Activated CD8-positive, alpha-beta T cell treated with anti-CD3 and anti-CD28 coated beads for 36 hours (primary cell): Measurements from ENCODE around the gene PTBP3. TPM values are rescaled to one million over a fixed set of nuclear protein-coding genes. Genes with fewer than 3 reads are reported as not detected.
"Not testable (repeated sequence)": the region's sequence is repeated elsewhere in the genome, so short reads cannot be mapped to it uniquely, and the experiment has no call there.

Experiments
- ATAC-seq: fragments of 200-7000 bp; cut with Tn5 transposase; one replicate; pipeline ENCODE4 v1.10.0; 2021; ENCODE audit warnings: mild to moderate bottlenecking, moderate library complexity
- CTCF ChIA-PET: fragments of 350-600 bp; sonication (Branson Sonifier 250); formaldehyde crosslinking; loops from one replicate; lab custom pipeline; 2021; ENCODE audit warnings: antibody characterized with exemption; lab: Charles Lee
- POLR2A ChIA-PET: fragments of 350-600 bp; sonication (Branson Sonifier 250); formaldehyde crosslinking; loops from one replicate; lab custom pipeline; 2021; ENCODE audit warnings: antibody characterized with exemption; lab: Charles Lee
- DNase-seq: peaks from one replicate; pipeline ENCODE4 v3.0.0-alpha.2; 2020
- H3K27ac Mint-ChIP-seq: one replicate; pipeline ENCODE4 v1.8.0; 2021; ENCODE audit warnings: mild to moderate bottlenecking, mixed read lengths
- H3K27me3 Mint-ChIP-seq: one replicate; pipeline ENCODE4 v1.8.0; 2021; ENCODE audit warnings: mixed read lengths
- H3K36me3 Mint-ChIP-seq: one replicate; pipeline ENCODE4 v1.8.0; 2021; ENCODE audit warnings: low read depth, mixed read lengths
- H3K4me1 Mint-ChIP-seq: one replicate; pipeline ENCODE4 v1.8.0; 2021; ENCODE audit warnings: low read depth, mixed read lengths
- H3K4me3 Mint-ChIP-seq: one replicate; pipeline ENCODE4 v1.8.0; 2021; ENCODE audit warnings: mild to moderate bottlenecking, moderate library complexity, mixed read lengths
- H3K9me3 Mint-ChIP-seq: one replicate; pipeline ENCODE4 v1.8.0; 2021; ENCODE audit warnings: mixed read lengths
- CTCF ChIP-seq: fragments of 200-600 bp; IDR thresholded peaks from one replicate; pipeline ENCODE4 v1.8.0; 2022; ENCODE audit warnings: antibody characterized with exemption, mild to moderate bottlenecking
- intact Hi-C: fragments of 100-400 bp; cut with micrococcal nuclease; formaldehyde crosslinking; loops from one replicate; pipeline ENCODE4 v1.10.0; 2022
- total RNA-seq, 2 experiments: library from RNA; stranded (reverse); gene quantifications; one replicate each; pipeline ENCODE4 v1.2.3, GENCODE V29; 2021

Gene PTBP3
- total RNA-seq, 2 experiments from 2014 or later, result 108 to 120 TPM

GRCh38 chr9:112367465-112367864, 34.0 kb upstream of the PTBP3 start:
- ATAC-seq (no peak), DNase-seq (no peak)
- H3K4me3 Mint-ChIP-seq, result no peak overlapping the region
- H3K27me3 Mint-ChIP-seq, result peaks cover 2% of the 10 kb centered on the region
- ChIA-PET CTCF (interaction anchor here (0.7 to 2.2 kb wide), 5 partner anchors 12 to 1567 kb away, joined by 3 to 16 read pairs (median 3); partner anchors contain the start of gene HSDL2), POLR2A (interaction anchor here (0.6 to 2.2 kb wide), 5 partner anchors 11 to 274 kb away, joined by 3 to 6 read pairs (median 3); partner anchors contain the start of gene HSDL2)
- no peak overlapping the region for H3K27ac Mint-ChIP-seq
- no peaks in the 10 kb centered on the region for H3K36me3 Mint-ChIP-seq
- intact Hi-C loops, result no loop called here
- peaks cover 13% of the 10 kb centered on the region for H3K9me3 Mint-ChIP-seq
- H3K4me1 Mint-ChIP-seq, result no peaks in the 10 kb centered on the region
- no peak for TF ChIP-seq CTCF

GRCh38 chr9:112366591-112366990, 33.2 kb upstream of the PTBP3 start:
- Mint-ChIP-seq H3K9me3 (peaks cover 13% of the 10 kb centered on the region), H3K36me3 (no peaks in the 10 kb centered on the region), H3K4me3 (no peak overlapping the region), H3K4me1 (peaks cover 2% of the 10 kb centered on the region), H3K27me3 (peaks cover 2% of the 10 kb centered on the region), H3K27ac (no peak overlapping the region)
- no peak for ATAC-seq
- DNase-seq, result no peak
- TF ChIP-seq CTCF, result no peak
- CTCF ChIA-PET, result interaction anchor here (0.7 to 2.2 kb wide), 5 partner anchors 13 to 1568 kb away, joined by 3 to 16 read pairs (median 3); partner anchors contain the start of gene HSDL2
- POLR2A ChIA-PET, result interaction anchor here (0.9 to 2.2 kb wide), 4 partner anchors 11 to 273 kb away, joined by 3 to 6 read pairs (median 3); partner anchors contain the start of gene HSDL2
- intact Hi-C loops, result no loop called here

GRCh38 chr9:112365257-112365656, 31.8 kb upstream of the PTBP3 start:
- intact Hi-C loops, DNase-seq, H3K36me3 Mint-ChIP-seq, H3K27me3 Mint-ChIP-seq, H3K4me3 Mint-ChIP-seq, ATAC-seq, H3K4me1 Mint-ChIP-seq, H3K27ac Mint-ChIP-seq: not testable (repeated sequence)
- CTCF ChIA-PET, result interaction anchor here (1.0 to 2.2 kb wide), 3 partner anchors 12 to 277 kb away, joined by 3 to 16 read pairs (median 3); no protein-coding TSS in a partner anchor
- H3K9me3 Mint-ChIP-seq, result peaks cover 10% of the 10 kb centered on the region
- POLR2A ChIA-PET, result interaction anchor here (2.2 kb wide), 1 partner anchor 15 kb away, joined by 6 read pairs; the partner anchor contains the start of gene HSDL2

GRCh38 chr9:112364761-112365160, 31.3 kb upstream of the PTBP3 start:
- intact Hi-C loops, result no loop called here
- POLR2A ChIA-PET, result no interaction called here
- Mint-ChIP-seq H3K27ac (no peak overlapping the region), H3K36me3 (no peaks in the 10 kb centered on the region), H3K9me3 (peaks cover 7% of the 10 kb centered on the region), H3K4me1 (peaks cover 12% of the 10 kb centered on the region), H3K4me3 (no peak overlapping the region), H3K27me3 (peaks cover 2% of the 10 kb centered on the region)
- no peak for TF ChIP-seq CTCF
- CTCF ChIA-PET, result interaction anchor here (0.8 to 1.1 kb wide), 3 partner anchors 12 to 276 kb away, joined by 3 read pairs; no protein-coding TSS in a partner anchor
- DNase-seq, result no peak
- ATAC-seq, result no peak

GRCh38 chr9:112361601-112362000, 28.2 kb upstream of the PTBP3 start:
- CTCF ChIA-PET, result interaction anchor here (0.6 to 5.3 kb wide), 35 partner anchors 9 to 604 kb away, joined by 3 to 105 read pairs (median 4); partner anchors contain the start of genes HSDL2 and PTBP3
- intact Hi-C loops, result loop anchor here (2.0 kb wide), 1 partner anchor 265 kb away; no protein-coding TSS in a partner anchor
- Mint-ChIP-seq H3K27me3 (peaks cover 2% of the 10 kb centered on the region), H3K36me3 (no peaks in the 10 kb centered on the region), H3K27ac (no peak overlapping the region), H3K9me3 (no peaks in the 10 kb centered on the region), H3K4me3 (no peak overlapping the region), H3K4me1 (peaks cover 12% of the 10 kb centered on the region)
- peak; percentile 89 for TF ChIP-seq CTCF
- POLR2A ChIA-PET, result interaction anchor here (0.7 to 1.0 kb wide), 3 partner anchors 17 to 249 kb away, joined by 3 read pairs; no protein-coding TSS in a partner anchor
- no peak for ATAC-seq
- no peak for DNase-seq
